Measurements from ENCODE around the gene TTLL12.

Gene TTLL12

DNA sequence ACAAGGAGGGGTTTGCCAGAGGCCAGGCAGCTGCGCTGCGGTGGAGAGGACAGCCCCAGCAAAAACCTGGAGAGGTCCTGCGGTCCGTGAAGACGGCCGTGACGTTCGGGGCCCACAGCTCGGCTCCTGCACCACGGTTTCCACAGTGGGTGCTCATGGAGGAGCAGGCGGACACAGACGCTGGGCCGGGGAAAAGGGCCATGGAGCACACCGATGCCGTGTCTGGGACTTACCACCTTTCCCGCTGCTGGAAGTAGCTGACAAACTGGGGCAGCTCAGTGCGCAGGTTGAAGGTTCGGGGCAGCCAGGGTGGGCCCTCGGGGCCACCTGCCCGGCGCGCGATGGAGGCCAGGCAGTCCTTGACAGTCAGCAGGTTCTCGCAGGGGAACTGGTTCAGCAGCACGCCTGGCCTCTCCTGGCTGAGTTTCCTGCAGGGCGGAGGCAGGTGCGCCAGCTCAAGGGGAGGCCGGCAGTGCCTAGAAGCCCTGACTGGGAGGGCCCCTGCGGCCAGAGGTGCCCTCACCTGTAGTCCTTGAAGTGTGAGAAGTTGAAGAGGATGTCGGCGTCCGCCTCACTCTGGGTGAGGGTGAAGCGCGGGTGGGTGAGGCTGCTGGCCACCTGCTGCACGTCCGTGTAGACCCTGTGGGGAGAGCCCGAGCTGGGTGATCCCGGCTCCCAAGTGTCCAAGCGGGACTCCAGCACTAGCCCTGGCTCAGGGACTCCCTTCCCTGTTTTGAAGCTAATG lies 12.8 kb downstream of the TTLL12 start:
- TF ChIP-seq ESRRG (CRISPR knock-in tag; IDR thresholded peaks at IDR 0.05) (no peak), CSDC2 (CRISPR knock-in tag; IDR thresholded peaks at IDR 0.05) (no peak), ARNTL (CRISPR knock-in tag; IDR thresholded peaks at IDR 0.05; ENCODE audit: borderline replicate concordance, low read depth) (no peak)
- ATAC-seq: no peak

DNA sequence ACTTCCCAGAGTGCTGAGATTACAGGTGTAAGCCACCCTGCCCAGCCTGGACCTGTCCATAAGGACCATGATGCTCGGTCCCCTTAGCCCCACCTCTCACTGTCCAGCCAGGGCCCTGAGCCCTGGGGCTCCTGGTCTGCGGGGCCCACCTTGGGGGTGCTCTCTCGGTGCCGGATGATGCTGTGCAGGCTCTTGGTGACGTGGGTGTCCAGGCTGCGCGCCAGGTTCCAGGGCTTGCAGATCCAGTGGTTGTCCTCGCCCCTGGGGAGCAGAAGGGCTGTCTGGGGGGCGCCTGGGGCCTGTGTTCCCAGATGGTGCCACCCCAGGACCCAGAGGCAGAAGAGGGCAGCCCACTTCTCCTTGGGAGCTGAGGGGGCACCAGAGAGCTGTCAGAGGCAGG lies 13.4 kb downstream of the TTLL12 start:
- no peak for TF ChIP-seq TOX (CRISPR knock-in tag; IDR thresholded peaks at IDR 0.05; ENCODE audit: borderline replicate concordance)
- TF ChIP-seq SNAI2 (CRISPR knock-in tag; IDR thresholded peaks at IDR 0.05): no peak
- TF ChIP-seq ZNF70 (CRISPR knock-in tag; IDR thresholded peaks at IDR 0.05): no peak
- TF ChIP-seq, protein P1, sequence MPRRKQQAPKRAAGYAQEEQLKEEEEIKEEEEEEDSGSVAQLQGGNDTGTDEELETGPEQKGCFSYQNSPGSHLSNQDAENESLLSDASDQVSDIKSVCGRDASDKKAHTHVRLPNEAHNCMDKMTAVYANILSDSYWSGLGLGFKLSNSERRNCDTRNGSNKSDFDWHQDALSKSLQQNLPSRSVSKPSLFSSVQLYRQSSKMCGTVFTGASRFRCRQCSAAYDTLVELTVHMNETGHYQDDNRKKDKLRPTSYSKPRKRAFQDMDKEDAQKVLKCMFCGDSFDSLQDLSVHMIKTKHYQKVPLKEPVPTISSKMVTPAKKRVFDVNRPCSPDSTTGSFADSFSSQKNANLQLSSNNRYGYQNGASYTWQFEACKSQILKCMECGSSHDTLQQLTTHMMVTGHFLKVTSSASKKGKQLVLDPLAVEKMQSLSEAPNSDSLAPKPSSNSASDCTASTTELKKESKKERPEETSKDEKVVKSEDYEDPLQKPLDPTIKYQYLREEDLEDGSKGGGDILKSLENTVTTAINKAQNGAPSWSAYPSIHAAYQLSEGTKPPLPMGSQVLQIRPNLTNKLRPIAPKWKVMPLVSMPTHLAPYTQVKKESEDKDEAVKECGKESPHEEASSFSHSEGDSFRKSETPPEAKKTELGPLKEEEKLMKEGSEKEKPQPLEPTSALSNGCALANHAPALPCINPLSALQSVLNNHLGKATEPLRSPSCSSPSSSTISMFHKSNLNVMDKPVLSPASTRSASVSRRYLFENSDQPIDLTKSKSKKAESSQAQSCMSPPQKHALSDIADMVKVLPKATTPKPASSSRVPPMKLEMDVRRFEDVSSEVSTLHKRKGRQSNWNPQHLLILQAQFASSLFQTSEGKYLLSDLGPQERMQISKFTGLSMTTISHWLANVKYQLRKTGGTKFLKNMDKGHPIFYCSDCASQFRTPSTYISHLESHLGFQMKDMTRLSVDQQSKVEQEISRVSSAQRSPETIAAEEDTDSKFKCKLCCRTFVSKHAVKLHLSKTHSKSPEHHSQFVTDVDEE (CRISPR knock-in tag; IDR thresholded peaks at IDR 0.05): no peak
- no peak for TF ChIP-seq ZNF565 (CRISPR knock-in tag; conservative IDR thresholded peaks at IDR 0.05; ENCODE audit: low read depth)
- no peak for TF ChIP-seq CSDC2 (CRISPR knock-in tag; IDR thresholded peaks at IDR 0.05)
- TF ChIP-seq, protein P2, sequence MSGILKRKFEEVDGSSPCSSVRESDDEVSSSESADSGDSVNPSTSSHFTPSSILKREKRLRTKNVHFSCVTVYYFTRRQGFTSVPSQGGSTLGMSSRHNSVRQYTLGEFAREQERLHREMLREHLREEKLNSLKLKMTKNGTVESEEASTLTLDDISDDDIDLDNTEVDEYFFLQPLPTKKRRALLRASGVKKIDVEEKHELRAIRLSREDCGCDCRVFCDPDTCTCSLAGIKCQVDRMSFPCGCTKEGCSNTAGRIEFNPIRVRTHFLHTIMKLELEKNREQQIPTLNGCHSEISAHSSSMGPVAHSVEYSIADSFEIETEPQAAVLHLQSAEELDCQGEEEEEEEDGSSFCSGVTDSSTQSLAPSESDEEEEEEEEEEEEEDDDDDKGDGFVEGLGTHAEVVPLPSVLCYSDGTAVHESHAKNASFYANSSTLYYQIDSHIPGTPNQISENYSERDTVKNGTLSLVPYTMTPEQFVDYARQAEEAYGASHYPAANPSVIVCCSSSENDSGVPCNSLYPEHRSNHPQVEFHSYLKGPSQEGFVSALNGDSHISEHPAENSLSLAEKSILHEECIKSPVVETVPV (CRISPR knock-in tag; IDR thresholded peaks at IDR 0.05): no peak
- TF ChIP-seq PPARA (CRISPR knock-in tag; IDR thresholded peaks at IDR 0.05; ENCODE audit: borderline replicate concordance): no peak
- TF ChIP-seq, protein P3, sequence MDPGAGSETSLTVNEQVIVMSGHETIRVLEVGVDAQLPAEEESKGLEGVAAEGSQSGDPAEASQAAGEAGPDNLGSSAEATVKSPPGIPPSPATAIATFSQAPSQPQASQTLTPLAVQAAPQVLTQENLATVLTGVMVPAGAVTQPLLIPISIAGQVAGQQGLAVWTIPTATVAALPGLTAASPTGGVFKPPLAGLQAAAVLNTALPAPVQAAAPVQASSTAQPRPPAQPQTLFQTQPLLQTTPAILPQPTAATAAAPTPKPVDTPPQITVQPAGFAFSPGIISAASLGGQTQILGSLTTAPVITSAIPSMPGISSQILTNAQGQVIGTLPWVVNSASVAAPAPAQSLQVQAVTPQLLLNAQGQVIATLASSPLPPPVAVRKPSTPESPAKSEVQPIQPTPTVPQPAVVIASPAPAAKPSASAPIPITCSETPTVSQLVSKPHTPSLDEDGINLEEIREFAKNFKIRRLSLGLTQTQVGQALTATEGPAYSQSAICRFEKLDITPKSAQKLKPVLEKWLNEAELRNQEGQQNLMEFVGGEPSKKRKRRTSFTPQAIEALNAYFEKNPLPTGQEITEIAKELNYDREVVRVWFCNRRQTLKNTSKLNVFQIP (CRISPR knock-in tag; IDR thresholded peaks at IDR 0.05; ENCODE audit: borderline replicate concordance, low read depth): no peak
- no peak for TF ChIP-seq ZFP30 (CRISPR knock-in tag; IDR thresholded peaks at IDR 0.05)
- TF ChIP-seq ARNTL (CRISPR knock-in tag; IDR thresholded peaks at IDR 0.05; ENCODE audit: borderline replicate concordance, low read depth): no peak
- TF ChIP-seq ZC3H10 (CRISPR knock-in tag; IDR thresholded peaks at IDR 0.05): no peak
- no peak for TF ChIP-seq TCF4 (CRISPR knock-in tag; IDR thresholded peaks at IDR 0.05; ENCODE audit: borderline replicate concordance)
- TF ChIP-seq OSR1 (CRISPR knock-in tag; IDR thresholded peaks at IDR 0.05): no peak
- TF ChIP-seq BACH2 (CRISPR knock-in tag; IDR thresholded peaks at IDR 0.05; ENCODE audit: borderline replicate concordance): no peak
- TF ChIP-seq, protein P4, sequence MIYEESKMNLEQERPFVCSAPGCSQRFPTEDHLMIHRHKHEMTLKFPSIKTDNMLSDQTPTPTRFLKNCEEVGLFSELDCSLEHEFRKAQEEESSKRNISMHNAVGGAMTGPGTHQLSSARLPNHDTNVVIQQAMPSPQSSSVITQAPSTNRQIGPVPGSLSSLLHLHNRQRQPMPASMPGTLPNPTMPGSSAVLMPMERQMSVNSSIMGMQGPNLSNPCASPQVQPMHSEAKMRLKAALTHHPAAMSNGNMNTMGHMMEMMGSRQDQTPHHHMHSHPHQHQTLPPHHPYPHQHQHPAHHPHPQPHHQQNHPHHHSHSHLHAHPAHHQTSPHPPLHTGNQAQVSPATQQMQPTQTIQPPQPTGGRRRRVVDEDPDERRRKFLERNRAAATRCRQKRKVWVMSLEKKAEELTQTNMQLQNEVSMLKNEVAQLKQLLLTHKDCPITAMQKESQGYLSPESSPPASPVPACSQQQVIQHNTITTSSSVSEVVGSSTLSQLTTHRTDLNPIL (CRISPR knock-in tag; IDR thresholded peaks at IDR 0.05; ENCODE audit: low read depth): no peak
- no peak for TF ChIP-seq ISL1 (CRISPR knock-in tag; IDR thresholded peaks at IDR 0.05)
- TF ChIP-seq ESRRG (CRISPR knock-in tag; IDR thresholded peaks at IDR 0.05): no peak
- TF ChIP-seq GLIS3 (CRISPR knock-in tag; IDR thresholded peaks at IDR 0.05): no peak
- ATAC-seq: no peak

DNA sequence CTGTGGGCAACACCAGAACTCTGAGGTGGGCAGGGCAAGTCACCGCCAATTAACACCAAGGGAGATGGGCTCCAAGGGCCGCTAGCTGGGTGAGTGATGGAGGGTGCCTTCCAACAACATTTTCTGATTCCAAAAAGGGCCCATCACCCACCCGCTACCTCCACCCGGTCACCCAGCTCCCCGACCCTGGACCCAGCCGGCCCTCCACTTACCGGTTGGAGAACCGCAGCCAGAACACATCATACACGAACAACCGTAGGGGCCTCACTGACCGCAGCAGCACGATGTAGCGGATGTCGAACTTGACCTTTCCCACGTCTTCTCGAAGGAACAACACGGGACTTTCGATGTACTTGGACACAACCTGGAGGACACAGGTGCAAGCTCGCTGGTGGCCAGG lies 14.7 kb downstream of the TTLL12 start:
- ATAC-seq: no peak
- TF ChIP-seq, protein P3 (CRISPR knock-in tag; IDR thresholded peaks at IDR 0.05; ENCODE audit: borderline replicate concordance, low read depth): no peak
- TF ChIP-seq, protein P1 (CRISPR knock-in tag; IDR thresholded peaks at IDR 0.05): no peak

All from SK-N-SH treated with all-trans-retinoic acid at 6 μM for 48 hours (cell line).